GM23338 (cell line): ENCODE results near the gene PSORS1C1. TPM values are rescaled to one million over a fixed set of nuclear protein-coding genes. Genes with fewer than 3 reads are reported as not detected.

Experiments
- ETS1 ChIP-seq: IDR thresholded peaks from 2 replicates; pipeline ENCODE4 v1.6.1; 2016; ENCODE audit warnings: antibody characterized with exemption
- EZH2 ChIP-seq: fragments of 200-600 bp; sonication (generic); IDR thresholded peaks from one replicate; pipeline ENCODE4 v1.8.0; 2017; ENCODE audit warnings: antibody characterized with exemption, mild to moderate bottlenecking, low read depth; ENCODE audit not compliant: unreplicated experiment
- JUNB ChIP-seq: IDR thresholded peaks from one replicate; pipeline ENCODE4 v1.6.1; 2016; ENCODE audit warnings: antibody characterized with exemption; ENCODE audit not compliant: unreplicated experiment
- NANOG ChIP-seq: IDR thresholded peaks from 2 replicates; pipeline ENCODE4 v1.6.1; 2016; ENCODE audit warnings: antibody characterized with exemption, borderline replicate concordance
- polyA plus RNA-seq: library from polyadenylated mRNA; unstranded; fragments of >200 nt; fragmentation: Nextera tagmentation; extraction: Ambion mirVana; gene quantifications from 2 replicates; pipeline ENCODE4 v1.2.1, GENCODE V29; 2016
- total RNA-seq: library from RNA; depleted of rRNA; stranded (reverse); fragments of >200 nt; shearing (Covaris generic); gene quantifications from 2 replicates; pipeline ENCODE4 v1.2.3, GENCODE V29; 2014
- TF ChIP-seq, protein P1 (sequence below): fragments of 250-450 bp; sonication (Bioruptor Pico); IDR thresholded peaks from 2 replicates; pipeline ENCODE4 v1.5.0; 2020; ENCODE audit warnings: mild to moderate bottlenecking, moderate library complexity
- TF ChIP-seq, protein P2 (sequence below): IDR thresholded peaks from one replicate; pipeline ENCODE4 v1.6.1; 2018; ENCODE audit warnings: antibody characterized with exemption; ENCODE audit not compliant: unreplicated experiment

Gene PSORS1C1
- total and polyA plus RNA-seq, 2 experiments from 2014 or later = not detected

GRCh38 chr6:31178143-31179041 is 63.8 kb downstream of the PSORS1C1 start (continued):
- TF ChIP-seq, protein P1, sequence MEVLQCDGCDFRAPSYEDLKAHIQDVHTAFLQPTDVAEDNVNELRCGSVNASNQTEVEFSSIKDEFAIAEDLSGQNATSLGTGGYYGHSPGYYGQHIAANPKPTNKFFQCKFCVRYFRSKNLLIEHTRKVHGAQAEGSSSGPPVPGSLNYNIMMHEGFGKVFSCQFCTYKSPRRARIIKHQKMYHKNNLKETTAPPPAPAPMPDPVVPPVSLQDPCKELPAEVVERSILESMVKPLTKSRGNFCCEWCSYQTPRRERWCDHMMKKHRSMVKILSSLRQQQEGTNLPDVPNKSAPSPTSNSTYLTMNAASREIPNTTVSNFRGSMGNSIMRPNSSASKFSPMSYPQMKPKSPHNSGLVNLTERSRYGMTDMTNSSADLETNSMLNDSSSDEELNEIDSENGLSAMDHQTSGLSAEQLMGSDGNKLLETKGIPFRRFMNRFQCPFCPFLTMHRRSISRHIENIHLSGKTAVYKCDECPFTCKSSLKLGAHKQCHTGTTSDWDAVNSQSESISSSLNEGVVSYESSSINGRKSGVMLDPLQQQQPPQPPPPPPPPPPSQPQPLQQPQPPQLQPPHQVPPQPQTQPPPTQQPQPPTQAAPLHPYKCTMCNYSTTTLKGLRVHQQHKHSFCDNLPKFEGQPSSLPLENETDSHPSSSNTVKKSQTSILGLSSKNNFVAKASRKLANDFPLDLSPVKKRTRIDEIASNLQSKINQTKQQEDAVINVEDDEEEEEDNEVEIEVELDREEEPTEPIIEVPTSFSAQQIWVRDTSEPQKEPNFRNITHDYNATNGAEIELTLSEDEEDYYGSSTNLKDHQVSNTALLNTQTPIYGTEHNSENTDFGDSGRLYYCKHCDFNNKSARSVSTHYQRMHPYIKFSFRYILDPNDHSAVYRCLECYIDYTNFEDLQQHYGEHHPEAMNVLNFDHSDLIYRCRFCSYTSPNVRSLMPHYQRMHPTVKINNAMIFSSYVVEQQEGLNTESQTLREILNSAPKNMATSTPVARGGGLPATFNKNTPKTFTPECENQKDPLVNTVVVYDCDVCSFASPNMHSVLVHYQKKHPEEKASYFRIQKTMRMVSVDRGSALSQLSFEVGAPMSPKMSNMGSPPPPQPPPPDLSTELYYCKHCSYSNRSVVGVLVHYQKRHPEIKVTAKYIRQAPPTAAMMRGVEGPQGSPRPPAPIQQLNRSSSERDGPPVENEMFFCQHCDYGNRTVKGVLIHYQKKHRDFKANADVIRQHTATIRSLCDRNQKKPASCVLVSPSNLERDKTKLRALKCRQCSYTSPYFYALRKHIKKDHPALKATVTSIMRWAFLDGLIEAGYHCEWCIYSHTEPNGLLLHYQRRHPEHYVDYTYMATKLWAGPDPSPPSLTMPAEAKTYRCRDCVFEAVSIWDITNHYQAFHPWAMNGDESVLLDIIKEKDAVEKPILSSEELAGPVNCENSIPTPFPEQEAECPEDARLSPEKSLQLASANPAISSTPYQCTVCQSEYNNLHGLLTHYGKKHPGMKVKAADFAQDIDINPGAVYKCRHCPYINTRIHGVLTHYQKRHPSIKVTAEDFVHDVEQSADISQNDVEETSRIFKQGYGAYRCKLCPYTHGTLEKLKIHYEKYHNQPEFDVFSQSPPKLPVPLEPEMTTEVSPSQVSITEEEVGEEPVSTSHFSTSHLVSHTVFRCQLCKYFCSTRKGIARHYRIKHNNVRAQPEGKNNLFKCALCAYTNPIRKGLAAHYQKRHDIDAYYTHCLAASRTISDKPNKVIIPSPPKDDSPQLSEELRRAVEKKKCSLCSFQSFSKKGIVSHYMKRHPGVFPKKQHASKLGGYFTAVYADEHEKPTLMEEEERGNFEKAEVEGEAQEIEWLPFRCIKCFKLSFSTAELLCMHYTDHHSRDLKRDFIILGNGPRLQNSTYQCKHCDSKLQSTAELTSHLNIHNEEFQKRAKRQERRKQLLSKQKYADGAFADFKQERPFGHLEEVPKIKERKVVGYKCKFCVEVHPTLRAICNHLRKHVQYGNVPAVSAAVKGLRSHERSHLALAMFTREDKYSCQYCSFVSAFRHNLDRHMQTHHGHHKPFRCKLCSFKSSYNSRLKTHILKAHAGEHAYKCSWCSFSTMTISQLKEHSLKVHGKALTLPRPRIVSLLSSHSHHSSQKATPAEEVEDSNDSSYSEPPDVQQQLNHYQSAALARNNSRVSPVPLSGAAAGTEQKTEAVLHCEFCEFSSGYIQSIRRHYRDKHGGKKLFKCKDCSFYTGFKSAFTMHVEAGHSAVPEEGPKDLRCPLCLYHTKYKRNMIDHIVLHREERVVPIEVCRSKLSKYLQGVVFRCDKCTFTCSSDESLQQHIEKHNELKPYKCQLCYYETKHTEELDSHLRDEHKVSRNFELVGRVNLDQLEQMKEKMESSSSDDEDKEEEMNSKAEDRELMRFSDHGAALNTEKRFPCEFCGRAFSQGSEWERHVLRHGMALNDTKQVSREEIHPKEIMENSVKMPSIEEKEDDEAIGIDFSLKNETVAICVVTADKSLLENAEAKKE (CRISPR knock-in tag) = no peak
- TF ChIP-seq ETS1 (no peak), EZH2 (no peak), NANOG (no peak), JUNB (no peak)
- TF ChIP-seq, protein P2, sequence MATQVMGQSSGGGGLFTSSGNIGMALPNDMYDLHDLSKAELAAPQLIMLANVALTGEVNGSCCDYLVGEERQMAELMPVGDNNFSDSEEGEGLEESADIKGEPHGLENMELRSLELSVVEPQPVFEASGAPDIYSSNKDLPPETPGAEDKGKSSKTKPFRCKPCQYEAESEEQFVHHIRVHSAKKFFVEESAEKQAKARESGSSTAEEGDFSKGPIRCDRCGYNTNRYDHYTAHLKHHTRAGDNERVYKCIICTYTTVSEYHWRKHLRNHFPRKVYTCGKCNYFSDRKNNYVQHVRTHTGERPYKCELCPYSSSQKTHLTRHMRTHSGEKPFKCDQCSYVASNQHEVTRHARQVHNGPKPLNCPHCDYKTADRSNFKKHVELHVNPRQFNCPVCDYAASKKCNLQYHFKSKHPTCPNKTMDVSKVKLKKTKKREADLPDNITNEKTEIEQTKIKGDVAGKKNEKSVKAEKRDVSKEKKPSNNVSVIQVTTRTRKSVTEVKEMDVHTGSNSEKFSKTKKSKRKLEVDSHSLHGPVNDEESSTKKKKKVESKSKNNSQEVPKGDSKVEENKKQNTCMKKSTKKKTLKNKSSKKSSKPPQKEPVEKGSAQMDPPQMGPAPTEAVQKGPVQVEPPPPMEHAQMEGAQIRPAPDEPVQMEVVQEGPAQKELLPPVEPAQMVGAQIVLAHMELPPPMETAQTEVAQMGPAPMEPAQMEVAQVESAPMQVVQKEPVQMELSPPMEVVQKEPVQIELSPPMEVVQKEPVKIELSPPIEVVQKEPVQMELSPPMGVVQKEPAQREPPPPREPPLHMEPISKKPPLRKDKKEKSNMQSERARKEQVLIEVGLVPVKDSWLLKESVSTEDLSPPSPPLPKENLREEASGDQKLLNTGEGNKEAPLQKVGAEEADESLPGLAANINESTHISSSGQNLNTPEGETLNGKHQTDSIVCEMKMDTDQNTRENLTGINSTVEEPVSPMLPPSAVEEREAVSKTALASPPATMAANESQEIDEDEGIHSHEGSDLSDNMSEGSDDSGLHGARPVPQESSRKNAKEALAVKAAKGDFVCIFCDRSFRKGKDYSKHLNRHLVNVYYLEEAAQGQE = no peak
